A673 (cell line): Measurements from ENCODE around the gene OR52E2.

Source experiments
- CTCF ChIP-seq: fragments of 300-800, 200-600 bp; sonication (generic); conservative IDR thresholded peaks from 2 replicates; pipeline ENCODE4 v1.5.1; 2017; ENCODE audit warnings: low read depth, mild to moderate bottlenecking, antibody characterized with exemption, low read length, moderate library complexity, mixed read lengths
- EZH2 ChIP-seq: fragments of 200-600 bp; sonication (generic); IDR thresholded peaks from 2 replicates; pipeline ENCODE4 v1.6.1; 2017; ENCODE audit warnings: borderline replicate concordance, low read depth, mild to moderate bottlenecking, mixed read lengths, antibody characterized with exemption, low read length; ENCODE audit not compliant: poor library complexity, severe bottlenecking

- no peak for TF ChIP-seq CTCF
- no peak for TF ChIP-seq EZH2
These were observed 18.6 kb downstream of the OR52E2 start for GRCh38 chr11:5040876-5041275.
